ENCODE data around the gene CCBE1.
"Not testable (repeated sequence)": the region's sequence is repeated elsewhere in the genome, so short reads cannot be mapped to it uniquely, and the experiment has no call there.

CCBE1 gene

DNA sequence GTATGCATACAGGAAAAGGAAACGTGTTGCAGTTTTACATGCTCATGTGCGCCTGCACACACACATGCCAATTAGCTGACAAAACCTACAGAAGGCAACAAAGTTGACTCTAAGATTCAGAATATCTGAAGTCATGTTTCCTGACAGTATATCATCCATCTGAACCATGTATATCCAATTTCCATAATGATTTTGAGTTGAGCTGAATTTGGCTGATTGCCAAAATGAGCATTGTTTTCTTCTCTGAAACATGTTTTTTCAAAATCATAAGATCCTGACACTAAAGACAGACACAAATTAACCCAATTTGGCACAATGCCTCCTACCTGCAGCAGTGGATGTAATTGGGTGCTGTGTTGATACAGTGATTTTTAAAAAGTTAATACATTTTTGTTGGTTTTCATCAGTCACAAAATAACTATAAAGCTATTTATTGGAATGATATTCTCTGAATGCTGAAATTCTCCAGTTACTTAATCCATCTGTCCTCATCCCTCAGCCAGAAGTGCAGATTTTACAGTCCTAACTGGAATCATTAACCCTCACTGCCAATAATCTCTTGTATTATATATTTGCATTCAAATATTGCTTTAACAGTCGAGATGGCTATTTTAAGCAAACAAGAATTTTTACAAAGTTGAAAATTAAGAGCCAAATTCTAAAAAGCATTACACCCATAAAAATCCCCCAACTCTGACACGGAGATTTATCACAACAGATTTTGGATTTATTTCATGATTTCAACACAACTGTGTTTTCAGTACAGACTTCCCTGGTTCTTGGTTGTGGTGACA lies 176.5 kb downstream of the CCBE1 start:
- no peak for DNase-seq

GRCh38 chr18:59518705-59519104 lies 178.5 kb downstream of the CCBE1 start:
- DNase-seq: no peak

- no peak for DNase-seq
These were observed 179.6 kb downstream of the CCBE1 start for GRCh38 chr18:59517446-59518165.

- DNase-seq: no peak
These were observed 180.7 kb downstream of the CCBE1 start for GRCh38 chr18:59516356-59517155.

DNA sequence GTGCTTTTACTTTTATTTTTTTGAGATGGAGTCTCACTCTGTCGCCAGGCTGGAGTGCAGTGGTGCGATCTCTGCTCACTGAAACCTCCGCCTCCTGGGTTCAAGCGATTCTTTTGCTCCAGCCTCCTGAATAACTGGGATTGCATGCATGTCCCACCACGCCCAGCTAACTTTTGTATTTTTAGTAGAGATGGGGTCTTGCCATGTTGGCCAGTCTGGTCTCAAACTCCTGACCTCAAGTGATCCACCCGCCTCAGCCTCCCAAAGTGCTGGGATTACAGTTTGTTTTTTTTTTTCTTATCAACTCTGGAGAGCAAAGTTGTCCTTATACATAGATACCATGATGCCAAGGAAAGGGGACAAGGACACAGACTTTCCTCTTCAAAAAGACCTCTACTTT lies 181.3 kb downstream of the CCBE1 start:
- DNase-seq: not testable (repeated sequence)

- no peak for DNase-seq
These were observed 182.1 kb downstream of the CCBE1 start for GRCh38 chr18:59515147-59515546.

- no peak for DNase-seq
These were observed 183.0 kb downstream of the CCBE1 start for GRCh38 chr18:59514203-59514602.

DNA sequence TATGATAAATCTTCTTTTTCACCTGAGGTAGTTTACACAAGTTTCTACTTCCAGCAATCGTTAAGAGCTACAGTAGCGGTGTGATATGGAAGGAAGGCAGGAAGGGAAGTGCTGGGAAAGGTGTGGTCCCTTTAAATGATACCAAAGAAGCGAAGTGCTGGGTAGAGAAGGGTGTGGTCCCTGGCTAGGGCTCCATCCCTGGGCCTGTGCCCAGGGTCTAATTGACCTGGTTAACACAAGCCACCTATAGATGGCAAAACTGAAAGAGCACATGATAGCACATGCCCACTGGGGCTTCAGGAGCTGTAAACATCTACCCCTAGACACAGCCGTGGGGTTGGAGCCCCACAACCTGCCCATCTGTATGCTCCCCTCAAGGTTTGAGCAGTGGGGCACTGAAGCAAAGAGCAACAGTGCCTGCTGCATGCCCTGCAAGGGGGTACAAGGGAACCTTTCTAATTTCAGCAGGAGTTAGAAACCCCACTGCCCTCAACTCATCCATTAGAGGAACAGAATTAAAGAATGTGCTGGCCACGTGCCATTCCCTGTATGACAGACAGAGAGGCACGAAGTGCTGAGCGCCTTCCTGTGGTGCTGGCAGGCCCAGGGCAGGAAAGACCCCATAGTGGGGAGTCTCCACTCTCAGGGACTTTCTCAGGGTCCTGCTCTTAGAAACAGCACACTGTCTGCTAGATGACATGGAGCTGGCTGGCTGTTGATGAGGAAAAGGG lies 185.0 kb downstream of the CCBE1 start:
- DNase-seq: no peak

DNA sequence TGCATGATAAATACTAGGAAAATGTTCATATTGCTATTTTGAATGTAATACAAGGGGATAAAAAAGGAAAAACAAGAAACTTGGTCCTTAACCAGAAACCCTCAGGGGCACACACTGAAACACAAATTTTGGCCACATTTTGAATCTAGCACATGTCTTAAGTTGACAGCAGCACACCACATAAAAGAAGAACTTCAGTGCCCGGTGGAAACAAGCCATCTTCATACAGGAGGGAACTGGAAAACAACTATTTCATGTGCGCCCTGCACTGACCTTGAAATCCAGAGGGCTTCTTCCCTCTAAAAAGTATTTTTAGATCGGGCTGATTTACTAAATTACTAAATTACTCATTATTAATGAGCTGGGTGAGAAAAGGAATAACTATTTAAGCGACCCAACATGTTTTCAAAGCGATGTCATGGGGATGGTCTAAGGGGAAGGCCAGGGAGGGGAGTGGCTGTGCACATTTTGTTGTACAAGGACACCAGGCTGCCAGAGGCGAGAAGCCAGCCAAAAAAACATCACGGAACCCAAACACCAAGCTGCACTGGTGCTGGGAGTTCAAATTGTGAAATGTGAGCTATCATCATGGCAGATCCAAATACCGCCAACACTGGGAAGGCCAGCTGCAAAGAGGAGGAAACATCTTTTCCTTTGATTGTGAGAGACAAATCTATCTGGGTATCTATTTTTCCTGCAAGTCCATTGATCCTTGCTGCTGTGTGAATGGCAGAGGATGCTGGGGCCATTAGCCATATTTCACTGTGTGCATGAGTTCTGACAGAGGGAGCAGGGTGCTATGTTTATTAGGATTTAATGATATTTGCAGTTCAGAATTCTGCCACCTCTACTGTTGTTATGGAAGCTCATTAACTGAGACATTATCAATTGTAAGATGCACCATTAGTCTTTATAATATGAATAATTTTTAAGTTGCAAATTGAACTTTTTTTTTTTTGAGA lies 187.5 kb downstream of the CCBE1 start:
- no peak for DNase-seq

DNA sequence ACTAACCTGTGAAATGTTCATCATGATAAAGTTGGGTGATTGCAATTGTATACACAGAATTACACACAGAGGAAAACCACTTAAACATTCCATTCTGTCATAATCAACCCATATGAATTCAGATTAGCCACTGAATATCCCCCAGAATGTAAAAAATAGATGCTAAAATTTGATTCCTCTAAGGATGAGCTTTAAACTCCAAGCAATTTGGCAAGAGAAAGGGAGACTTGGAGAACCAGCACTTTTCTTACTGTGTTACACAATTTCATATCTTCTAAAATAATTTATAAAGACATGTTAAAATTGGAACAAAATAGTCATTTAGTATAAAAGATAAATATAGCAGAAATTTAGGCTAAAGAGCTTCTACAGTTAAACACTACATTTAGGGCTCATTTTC lies 191.9 kb downstream of the CCBE1 start:
- no peak for DNase-seq

DNA sequence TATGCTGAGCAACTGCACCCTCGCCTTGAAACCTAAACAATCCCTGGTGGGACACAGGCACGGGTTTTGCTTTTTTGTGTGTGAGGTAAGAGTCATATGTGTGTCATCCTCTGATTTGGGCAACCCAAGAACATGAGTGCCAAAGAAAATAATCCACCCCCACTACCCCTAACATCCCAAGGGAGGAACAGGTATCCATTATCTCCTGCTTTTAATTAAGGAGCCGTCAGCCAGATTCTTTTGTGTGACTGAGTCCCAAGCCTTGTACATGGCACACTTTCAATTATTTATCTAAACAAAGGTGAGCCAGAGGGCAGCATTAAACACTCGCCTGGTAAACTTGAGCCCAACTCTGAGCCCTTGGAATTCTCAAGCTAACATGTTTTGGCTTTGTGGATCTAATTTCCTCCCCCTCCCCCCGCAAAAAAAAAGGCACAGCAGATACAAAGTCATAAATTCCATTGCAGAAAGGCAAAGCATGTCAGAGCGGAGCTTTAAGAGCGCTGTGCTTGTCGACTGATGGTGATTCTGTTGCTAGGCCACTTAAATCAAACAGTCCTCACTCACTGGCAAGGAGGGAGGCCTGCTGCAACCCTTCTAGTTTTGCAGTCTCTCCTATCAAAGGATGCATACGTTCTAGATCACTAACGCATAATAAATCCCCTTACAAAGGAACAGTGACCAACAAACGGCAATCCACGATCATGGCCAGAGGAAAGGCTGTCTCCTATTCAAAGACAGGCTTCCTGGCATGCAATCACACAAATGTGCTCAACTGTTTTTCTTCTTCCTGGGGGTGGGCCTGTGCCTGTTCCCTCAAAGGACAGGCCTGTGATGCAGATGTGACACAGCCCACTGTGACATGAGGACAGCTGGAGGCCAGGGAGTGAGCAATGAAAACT lies 194.7 kb downstream of the CCBE1 start:
- DNase-seq: no peak

DNA sequence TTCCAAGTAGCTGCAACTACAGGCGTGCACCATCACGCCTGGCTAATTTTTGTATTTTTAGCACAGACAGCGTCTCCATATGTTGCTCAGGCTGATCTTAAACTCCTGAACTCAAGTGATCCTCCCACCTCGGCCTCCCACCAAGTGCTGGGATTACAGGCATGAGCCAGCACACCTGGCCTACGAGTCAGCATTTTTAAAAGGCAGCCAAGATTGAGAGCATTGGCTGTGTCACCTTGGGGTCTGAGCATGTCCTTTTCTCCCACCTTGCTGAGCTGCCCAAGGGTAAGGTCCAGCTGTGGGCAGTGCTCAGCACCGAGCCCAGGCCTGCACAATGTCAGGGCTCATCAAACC lies 195.3 kb downstream of the CCBE1 start:
- no peak for DNase-seq

DNA sequence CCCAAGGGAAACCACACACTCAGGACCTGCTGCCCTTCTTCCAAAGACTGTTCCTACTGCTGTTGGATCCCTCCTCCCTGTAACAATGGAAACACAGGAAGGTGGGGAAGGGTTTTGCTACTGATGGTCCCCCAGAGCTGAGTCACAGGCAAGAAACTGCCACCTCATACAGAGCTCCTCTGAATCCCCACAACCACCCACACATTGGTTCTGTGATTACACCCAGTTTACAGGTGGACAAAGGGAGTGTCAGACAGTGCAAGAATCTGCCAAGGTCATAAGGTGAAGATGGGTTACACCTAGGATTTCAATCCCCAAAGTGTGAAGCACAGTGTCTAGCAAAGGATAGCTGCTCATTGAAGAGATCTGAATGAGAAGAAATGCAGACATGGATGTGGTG lies 196.5 kb downstream of the CCBE1 start:
- DNase-seq: no peak

GRCh38 chr18:59498506-59499086 lies 198.6 kb downstream of the CCBE1 start:
- DNase-seq: no peak

- no peak for DNase-seq
These were observed 204.3 kb downstream of the CCBE1 start for GRCh38 chr18:59492756-59493421.

GRCh38 chr18:59488899-59489298 lies 208.3 kb downstream of the CCBE1 start:
- DNase-seq: no peak

- DNase-seq: no peak
These were observed 211.8 kb downstream of the CCBE1 start for GRCh38 chr18:59485382-59485781.

- no peak for DNase-seq
These were observed 212.5 kb downstream of the CCBE1 start for GRCh38 chr18:59484561-59485328.

DNA sequence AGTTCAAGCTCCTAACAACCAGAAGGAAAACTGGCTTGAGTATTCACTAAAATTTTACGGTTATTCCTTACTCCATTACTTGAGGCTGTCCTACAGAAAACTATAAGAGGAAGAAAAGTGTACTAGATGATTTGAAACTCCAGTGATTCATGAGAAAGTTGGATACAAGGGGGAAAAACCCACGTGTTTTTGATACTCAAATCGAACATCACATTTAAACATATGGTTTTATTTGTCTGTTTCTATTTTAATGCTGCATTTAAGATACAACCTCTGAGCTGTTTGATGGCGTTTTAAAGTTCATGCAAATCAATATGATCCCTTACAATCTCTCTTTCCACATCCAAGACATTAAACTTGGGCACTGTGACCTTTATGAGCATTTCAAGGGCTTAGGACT lies 213.1 kb downstream of the CCBE1 start:
- no peak for DNase-seq

Data from suppressor macrophage treated with lipopolysaccharide for 1 hour (primary cell).